PC-3 (cell line): Measurements from ENCODE around the gene SELPLG.

Experiments
- CTCF ChIP-seq: fragments of 300-600 bp; sonication (generic); conservative IDR thresholded peaks from 2 replicates; pipeline ENCODE4 v1.5.1; 2017; ENCODE audit warnings: antibody characterized with exemption, low read depth, mild to moderate bottlenecking, low read length
- EZH2 ChIP-seq: fragments of 300-600 bp; sonication (generic); IDR thresholded peaks from one replicate; pipeline ENCODE4 v1.6.1; 2017; ENCODE audit warnings: antibody characterized with exemption, mild to moderate bottlenecking, low read length; ENCODE audit not compliant: unreplicated experiment
- EZH2phosphoT487 ChIP-seq: fragments of 300-600 bp; sonication (generic); IDR thresholded peaks from 2 replicates; pipeline ENCODE4 v1.6.1; 2018; ENCODE audit warnings: mild to moderate bottlenecking, antibody characterized with exemption, low read length, borderline replicate concordance

- TF ChIP-seq EZH2 (no peak), CTCF (no peak), EZH2phosphoT487 (no peak)
These were observed 17.8 kb downstream of the SELPLG start for GRCh38 chr12:108615918-108616317.
